ENCODE results near the gene FOCAD. TPM values are rescaled to one million over a fixed set of nuclear protein-coding genes. Genes with fewer than 3 reads are reported as not detected.

Gene FOCAD
- polyA plus RNA-seq, 4 donors, result 24.7 to 36.1 (median 29.6) TPM

GRCh38 chr9:20989923-20990341 lies 305.9 kb downstream of the FOCAD start:
- DNase-seq (ENCODE audit: low read depth in 4 of 4, low spot score in 2 of 4), result no peak

DNA sequence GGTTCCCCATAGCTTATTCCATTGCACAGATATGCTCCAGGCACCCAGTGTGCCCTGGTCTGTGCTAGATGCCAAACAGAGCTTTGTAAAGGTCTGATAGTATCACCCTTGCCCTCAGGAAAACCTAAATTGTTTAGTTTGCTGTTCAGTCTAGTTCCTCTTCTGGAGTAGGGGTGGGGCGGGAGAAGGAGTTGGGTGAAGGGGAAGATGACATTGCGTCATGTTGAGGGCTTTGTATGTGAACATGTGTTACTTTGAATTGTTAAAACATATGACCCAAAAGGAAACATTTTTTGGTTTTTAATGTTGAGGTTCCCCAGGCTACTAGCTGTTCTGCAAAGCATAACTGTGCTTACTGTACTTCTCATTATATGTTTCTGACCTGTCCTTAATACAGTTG lies 306.8 kb downstream of the FOCAD start:
- no peak for DNase-seq (ENCODE audit: low read depth in 4 of 4, low spot score in 2 of 4)

DNA sequence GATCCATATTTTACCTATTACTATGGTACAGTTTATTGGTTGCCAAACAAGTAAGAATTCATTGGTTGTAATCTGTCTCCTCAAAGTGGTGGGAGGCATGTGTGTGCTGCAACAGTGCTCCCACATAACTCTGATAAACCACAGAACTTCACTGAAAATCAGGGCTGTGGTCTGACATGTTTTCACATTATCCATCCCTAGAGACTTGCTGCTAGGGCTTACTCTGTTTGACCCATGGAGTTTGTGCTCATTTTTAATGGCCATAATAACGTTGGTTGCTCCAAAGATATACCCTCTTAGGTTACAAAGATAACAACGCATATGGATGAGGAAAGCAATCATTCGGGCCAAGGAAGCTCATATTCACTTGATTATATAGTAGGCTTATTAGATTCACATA lies 310.4 kb downstream of the FOCAD start:
- DNase-seq (ENCODE audit: low read depth in 4 of 4, low spot score in 2 of 4), result no peak

GRCh38 chr9:20995616-20996015 lies 311.6 kb downstream of the FOCAD start:
- no peak for DNase-seq (ENCODE audit: low read depth in 4 of 4, low spot score in 2 of 4)

- no peak for DNase-seq (ENCODE audit: low read depth in 4 of 4, low spot score in 2 of 4)
Observed at GRCh38 chr9:20996809-20997208, 312.8 kb downstream of the FOCAD start.

GRCh38 chr9:20997503-20998076 lies 313.5 kb downstream of the FOCAD start:
- no peak for DNase-seq (ENCODE audit: low read depth in 4 of 4, low spot score in 2 of 4)

GRCh38 chr9:21001581-21001980 lies 317.5 kb downstream of the FOCAD start:
- DNase-seq (ENCODE audit: low read depth in 4 of 4, low spot score in 2 of 4), result no peak

GRCh38 chr9:21002040-21002439 lies 318.0 kb downstream of the FOCAD start:
- DNase-seq (ENCODE audit: low read depth in 4 of 4, low spot score in 2 of 4), result no peak

DNA sequence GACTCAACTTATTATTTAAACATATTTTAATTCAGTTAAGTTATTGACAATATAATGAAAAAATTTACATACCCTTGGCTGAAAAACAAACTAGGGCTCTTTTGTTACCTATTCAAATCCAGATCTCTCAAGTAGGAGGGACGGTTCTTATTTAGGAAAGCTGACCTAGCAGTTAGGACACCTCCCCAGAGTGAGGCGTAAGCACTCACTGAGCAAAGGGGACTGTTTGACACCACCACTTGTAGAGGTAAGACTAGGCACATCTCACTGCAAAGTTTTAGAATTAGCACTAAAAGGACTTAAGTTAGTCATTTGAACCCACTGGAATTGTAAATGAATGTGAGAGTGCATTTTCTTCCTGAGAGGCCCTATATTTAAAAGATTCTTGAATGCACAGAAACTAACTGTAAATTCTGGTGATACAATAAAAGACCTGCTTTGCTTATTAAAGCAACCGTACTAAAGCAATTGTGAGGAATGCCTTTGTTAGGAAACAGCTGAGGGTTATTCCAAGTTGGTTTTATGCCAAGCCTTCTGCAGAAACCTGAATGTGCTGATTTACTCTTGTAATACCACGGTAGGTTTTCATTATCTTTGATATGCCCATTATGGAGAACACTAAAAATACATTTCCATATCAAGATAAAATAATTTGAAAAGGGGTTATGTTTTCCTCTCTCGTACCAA lies 331.2 kb downstream of the FOCAD start:
- no peak for DNase-seq (ENCODE audit: low read depth in 4 of 4, low spot score in 2 of 4)

DNA sequence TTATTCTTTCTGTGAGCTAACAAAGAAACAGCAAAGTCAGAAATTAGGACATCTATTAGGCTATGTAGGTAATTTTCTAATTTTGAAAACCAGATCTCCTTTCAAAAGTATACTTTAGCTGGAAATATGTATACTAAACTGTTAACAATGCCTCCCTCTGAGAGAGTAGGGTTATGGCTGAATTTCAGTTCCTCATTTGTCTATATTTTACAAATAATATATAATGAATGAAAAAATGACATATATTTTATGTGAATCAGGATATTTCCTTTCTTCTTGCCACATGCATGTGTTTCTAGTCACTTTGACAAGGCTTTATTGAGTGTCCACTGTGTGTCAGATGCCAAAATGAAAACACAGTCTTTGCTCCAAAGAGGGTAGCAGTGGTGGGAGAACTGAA lies 331.9 kb downstream of the FOCAD start:
- no peak for DNase-seq (ENCODE audit: low read depth in 4 of 4, low spot score in 2 of 4)

DNA sequence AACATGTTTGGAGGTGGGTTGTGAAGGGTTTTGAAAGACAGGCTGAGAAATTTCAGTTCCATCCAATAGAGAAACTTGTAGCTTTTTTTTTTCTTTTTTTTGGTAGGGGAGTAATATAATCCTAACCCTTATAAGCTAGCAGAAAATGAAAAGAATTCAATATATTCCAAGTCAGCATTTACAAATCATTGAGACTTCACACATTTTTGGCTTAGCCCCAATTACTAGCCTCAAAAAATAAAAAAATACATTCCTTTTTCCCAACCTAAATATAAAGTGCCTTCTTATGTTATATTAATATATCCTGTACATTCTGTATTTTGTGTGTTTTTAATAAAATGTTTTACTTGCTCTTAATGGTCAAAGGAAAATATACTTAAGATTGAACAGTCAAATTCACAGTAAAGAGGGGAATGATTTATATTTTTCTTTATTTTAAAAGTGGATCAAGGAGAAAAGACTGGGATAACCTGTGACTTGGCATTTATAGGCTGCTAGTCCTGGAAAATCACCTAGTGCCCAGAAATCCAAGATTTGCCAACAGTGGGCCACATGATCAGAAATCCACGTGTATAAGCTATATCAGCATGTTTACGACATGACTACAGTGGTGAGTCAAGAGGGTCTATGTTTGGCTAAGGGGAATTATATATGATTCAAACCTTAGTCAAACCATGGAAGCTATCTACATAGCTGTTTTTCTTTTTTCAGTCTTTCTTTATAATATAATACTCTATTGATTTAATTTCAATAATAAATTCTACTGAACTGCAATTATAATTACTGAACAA lies 332.8 kb downstream of the FOCAD start:
- no peak for DNase-seq (ENCODE audit: low read depth in 4 of 4, low spot score in 2 of 4)

GRCh38 chr9:21018177-21018576 lies 334.1 kb downstream of the FOCAD start:
- DNase-seq (ENCODE audit: low read depth in 4 of 4, low spot score in 2 of 4), result no peak

DNA sequence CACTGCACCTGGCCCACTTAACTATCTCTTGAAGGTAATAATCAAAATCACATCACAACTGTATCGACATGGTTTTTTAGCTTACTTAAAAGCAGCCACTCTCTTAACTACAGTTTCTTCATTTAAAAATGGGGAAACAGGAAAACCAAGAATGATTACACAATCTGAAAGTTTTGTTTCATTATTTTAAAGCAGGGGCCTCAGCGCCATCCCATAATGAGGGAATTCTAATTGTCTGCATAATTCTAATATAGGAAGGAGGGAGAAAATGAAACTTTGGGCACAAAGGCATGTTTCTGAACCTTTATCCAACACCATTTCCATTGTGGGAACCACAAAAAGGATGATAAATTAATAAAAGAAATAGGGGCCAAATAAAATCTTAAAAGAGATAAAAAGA lies 339.8 kb downstream of the FOCAD start:
- no peak for DNase-seq (ENCODE audit: low read depth in 4 of 4, low spot score in 2 of 4)

GRCh38 chr9:21027295-21027694 lies 343.2 kb downstream of the FOCAD start:
- DNase-seq (ENCODE audit: low read depth in 4 of 4, low spot score in 2 of 4), result no peak

DNA sequence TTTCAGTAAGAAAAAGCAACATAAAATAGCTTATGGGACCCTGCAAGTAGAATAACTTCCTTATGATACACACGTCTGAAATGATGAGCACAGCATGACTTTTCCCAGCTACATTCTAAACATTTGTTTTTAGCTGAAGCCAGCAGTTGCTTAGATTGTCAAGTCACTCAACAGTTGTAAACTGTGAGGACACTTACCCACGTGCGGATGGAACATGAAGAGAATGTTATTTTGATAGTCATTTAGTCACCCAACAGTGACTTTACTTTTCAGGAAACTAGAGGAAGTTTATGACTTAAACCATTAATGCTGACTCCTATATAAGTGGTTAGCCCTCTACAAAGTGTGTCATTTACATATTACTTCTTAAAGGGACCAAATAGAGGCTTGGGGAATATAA lies 344.4 kb downstream of the FOCAD start:
- no peak for DNase-seq (ENCODE audit: low read depth in 4 of 4, low spot score in 2 of 4)

GRCh38 chr9:21029661-21030060 lies 345.6 kb downstream of the FOCAD start:
- no peak for DNase-seq (ENCODE audit: low read depth in 4 of 4, low spot score in 2 of 4)

- peak in 2 of 4 donors; percentile 3 to 4 for DNase-seq (ENCODE audit: low read depth in 4 of 4, low spot score in 2 of 4)
Observed at GRCh38 chr9:21030389-21031035, 346.5 kb downstream of the FOCAD start.

DNA sequence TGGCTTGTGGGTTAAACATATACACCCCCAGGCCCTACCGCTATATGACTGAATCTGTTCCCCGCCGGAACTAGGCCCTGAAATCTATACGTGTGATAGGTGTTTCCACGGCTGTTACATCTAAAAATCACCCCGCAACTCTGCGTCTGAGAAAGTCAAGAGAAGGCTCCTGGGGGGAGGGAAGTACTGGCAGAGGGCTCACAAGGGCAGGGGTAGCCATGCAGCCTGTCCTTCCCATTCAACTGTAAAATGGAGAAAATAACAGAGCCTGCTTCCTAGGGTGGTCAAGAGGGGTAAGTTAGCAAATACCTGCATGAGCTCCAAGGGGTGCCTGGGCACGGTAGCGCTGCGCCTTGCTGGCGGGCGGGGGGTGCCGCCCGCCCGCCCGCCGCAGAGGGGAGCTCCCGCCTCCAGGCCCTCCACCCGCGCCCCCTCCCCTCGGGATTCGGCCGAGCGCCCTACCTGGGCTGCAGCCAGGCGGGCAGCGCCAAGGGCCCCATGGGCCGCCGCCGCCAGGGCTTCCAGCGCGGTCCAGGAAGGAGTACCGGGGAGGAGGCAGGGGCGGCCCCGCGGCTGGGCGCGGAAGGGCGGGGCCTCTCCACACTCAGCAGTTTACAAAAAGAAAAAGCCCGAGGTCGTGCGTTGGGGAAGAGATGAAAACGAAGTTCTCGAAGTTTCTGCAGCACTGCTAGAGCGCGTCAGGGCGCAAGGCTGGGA lies 347.2 kb downstream of the FOCAD start, which contains the start of gene HACD4:
TSS of gene HACD4 (minus strand) at position 550 of the 717 bp plus-strand sequence. CDS start at position 500, 50 bp downstream.
- peak in 3 of 4 donors; percentile 9 to 41 (median 21) for DNase-seq (ENCODE audit: low read depth in 4 of 4, low spot score in 2 of 4)

- DNase-seq (ENCODE audit: low read depth in 4 of 4, low spot score in 2 of 4), result no peak
Observed at GRCh38 chr9:21031808-21032183, 347.7 kb downstream of the FOCAD start.

- DNase-seq (ENCODE audit: low read depth in 4 of 4, low spot score in 2 of 4), result no peak
Observed at GRCh38 chr9:21037278-21037677, 353.2 kb downstream of the FOCAD start.

DNA sequence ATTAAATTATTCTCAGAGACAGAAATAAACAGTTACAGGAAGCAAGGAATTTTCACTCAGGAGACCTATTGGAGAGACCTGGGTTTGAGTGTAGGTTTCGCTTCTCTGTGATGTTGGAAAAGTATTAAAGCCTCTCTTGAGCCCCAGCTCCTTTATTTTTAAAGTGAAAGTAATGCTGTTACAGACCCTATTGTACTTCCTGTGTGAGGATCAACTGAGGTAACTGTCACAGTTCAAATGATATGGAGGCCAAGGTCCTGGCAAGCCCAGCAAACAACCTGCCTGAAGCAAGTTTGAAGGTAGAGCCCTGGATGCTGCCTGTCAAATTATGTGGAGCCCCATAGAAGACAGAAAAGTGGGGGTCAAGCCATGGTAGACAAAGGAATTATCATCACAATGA lies 355.2 kb downstream of the FOCAD start:
- no peak for DNase-seq (ENCODE audit: low read depth in 4 of 4, low spot score in 2 of 4)
